GM12878 (cell line): ENCODE results near the gene RPL18. TPM values are rescaled to one million over a fixed set of nuclear protein-coding genes. Genes with fewer than 3 reads are reported as not detected.

ENCODE experiments used
- ATAC-seq: fragments of 200-7000 bp; cut with Tn5 transposase; 3 replicates; pipeline ENCODE4 v1.9.1; 2020; ENCODE audit warnings: mild to moderate bottlenecking, moderate library complexity
- BruUV-seq: library from RNA; stranded (reverse); fragments of 400-500 nt; replicated peaks from 2 replicates; lab custom pipeline; 2021; lab: Mats Ljungman, UMichigan
- CTCF ChIA-PET: fragments of 300-600 bp; sonication (Branson Sonifier 250); formaldehyde crosslinking; extraction: SDS; loops from one replicate; lab custom pipeline; 2021; ENCODE audit warnings: inconsistent platforms; lab: Yijun Ruan, JAX
- POLR2A ChIA-PET: fragments of 350-600 bp; formaldehyde crosslinking; extraction: SDS; loops from one replicate; lab custom pipeline; 2021; ENCODE audit warnings: inconsistent platforms; lab: Charles Lee
- RAD21 ChIA-PET: fragments of 300-600 bp; sonication (Branson Sonifier 250); formaldehyde crosslinking; loops from one replicate; lab custom pipeline; 2023; ENCODE audit warnings: antibody characterized with exemption; ENCODE audit not compliant: unreplicated experiment; lab: Charles Lee
- SMC1A ChIA-PET: fragments of 300-600 bp; sonication (Branson Sonifier 250); formaldehyde crosslinking; loops from one replicate; lab custom pipeline; 2023; ENCODE audit not compliant: unreplicated experiment, uncharacterized antibody; lab: Charles Lee
- DNase-seq: peaks from one replicate; pipeline ENCODE4 v3.0.0-alpha.2; 2011; ENCODE audit warnings: low read depth, low spot score
- FAIRE-seq: peaks from 3 replicates; lab custom pipeline; 2011; peaks lifted over from hg19 to GRCh38; lab: Jason Lieb, UNC
- H2AFZ ChIP-seq: 2 replicates; pipeline ENCODE4 v1.6.0; 2011; ENCODE audit warnings: low read depth, low read length, control low read depth; ENCODE audit not compliant: control insufficient read depth
- H3K27ac ChIP-seq: 2 replicates; pipeline ENCODE4 v1.5.1; 2011; ENCODE audit warnings: control low read depth; ENCODE audit not compliant: control insufficient read depth, insufficient read depth
- H3K27me3 ChIP-seq, 2 experiments: replicated peaks in 1 of 2; 2 replicates each; pipeline versions ENCODE4 v1.6.0 to v1.6.1; 2011; ENCODE audit warnings: low read length in 1 of 2; ENCODE audit not compliant: control insufficient read depth in 2 of 2, insufficient read depth in 2 of 2
- H3K36me3 ChIP-seq, 2 experiments: 2 replicates each; pipeline ENCODE4 v1.5.1; 2011; ENCODE audit warnings: low read length in 1 of 2; ENCODE audit not compliant: control insufficient read depth in 2 of 2, insufficient read depth in 2 of 2
- H3K4me1 ChIP-seq: 2 replicates; pipeline ENCODE4 v1.6.1; 2011; ENCODE audit warnings: mild to moderate bottlenecking, low read length, moderate library complexity, mixed read lengths; ENCODE audit not compliant: control insufficient read depth, insufficient read depth
- H3K4me2 ChIP-seq: 2 replicates; pipeline ENCODE4 v1.6.0; 2011; ENCODE audit warnings: control low read depth; ENCODE audit not compliant: control insufficient read depth, insufficient read depth
- H3K4me3 ChIP-seq: fragments of 200-600 bp; sonication (generic); 2 replicates; pipeline ENCODE4 v1.5.1; 2016
- H3K79me2 ChIP-seq: 2 replicates; pipeline ENCODE4 v1.6.0; 2011; ENCODE audit warnings: low read length; ENCODE audit not compliant: control insufficient read depth, insufficient read depth
- H3K9ac ChIP-seq: 2 replicates; pipeline ENCODE4 v1.8.0; 2011; ENCODE audit warnings: low read length, control low read depth, mixed read lengths; ENCODE audit not compliant: control insufficient read depth, insufficient read depth
- H3K9me3 ChIP-seq: replicated peaks from 3 replicates; pipeline ENCODE4 v1.5.1; 2011; ENCODE audit warnings: mild to moderate bottlenecking, low read length; ENCODE audit not compliant: control insufficient read depth, insufficient read depth
- H4K20me1 ChIP-seq: 2 replicates; pipeline ENCODE4 v1.6.0; 2011; ENCODE audit not compliant: control insufficient read depth, insufficient read depth
- BMI1 ChIP-seq: fragments of 450-650 bp; IDR thresholded peaks from 2 replicates; pipeline ENCODE4 v1.6.1; 2016; ENCODE audit warnings: mild to moderate bottlenecking, moderate library complexity, borderline replicate concordance
- MLLT1 ChIP-seq: fragments of 450-650 bp; IDR thresholded peaks from 2 replicates; pipeline ENCODE4 v1.6.1; 2016; ENCODE audit warnings: mild to moderate bottlenecking
- NFXL1 ChIP-seq: fragments of 450-650 bp; IDR thresholded peaks from 2 replicates; pipeline ENCODE4 v1.6.1; 2017; ENCODE audit warnings: antibody characterized with exemption, mild to moderate bottlenecking, borderline replicate concordance
- REST ChIP-seq: IDR thresholded peaks from 2 replicates; pipeline ENCODE4 v1.6.1; 2012; ENCODE audit warnings: mild to moderate bottlenecking, low read depth, low read length
- SUZ12 ChIP-seq: fragments of 200-600 bp; sonication (generic); IDR thresholded peaks from one replicate; pipeline ENCODE4 v1.6.1; 2018; ENCODE audit warnings: antibody characterized with exemption, mild to moderate bottlenecking; ENCODE audit not compliant: unreplicated experiment
- ZNF217 ChIP-seq: fragments of 450-650 bp; IDR thresholded peaks from 2 replicates; pipeline ENCODE4 v1.6.1; 2017; ENCODE audit warnings: antibody characterized with exemption, mild to moderate bottlenecking
- whole genome bisulfite sequencing: methylation state at CpG from one replicate; pipeline ENCODE4 v1.1.6; 2016; ENCODE audit warnings: low lambda C conversion rate; ENCODE audit not compliant: insufficient replicate concordance, insufficient coverage; ENCODE audit errors: missing lambda C conversion rate; 5-methylcytosine and 5-hydroxymethylcytosine counted together
- in situ Hi-C: fragments of 300-500 bp; cut with MboI; formaldehyde crosslinking; loops from 9 replicates; pipeline ENCODE4 v1.14.3; 2018; ENCODE audit warnings: mixed read lengths
- intact Hi-C: fragments of 100-400 bp; cut with micrococcal nuclease; formaldehyde crosslinking; loops from one replicate; pipeline ENCODE4 v1.14.2; 2022; ENCODE audit not compliant: unreplicated experiment
- polyA plus RNA-seq, 11 experiments: library from polyadenylated mRNA; depleted of rRNA in 4 of 11; unstranded in 6 of 11; stranded (reverse) in 5 of 11; fragments of >200 nt; fragmentation: Nextera tagmentation in 4 of 11; fragmentation: Illumina TruSeq in 1 of 11; extraction: Ambion mirVana in 4 of 11; extraction: Trizol in 1 of 11; gene quantifications; 1 replicate in 1 of 11; 2 replicates in 10 of 11; pipeline versions ENCODE4 v1.2.1 to v1.2.3, GENCODE V29; 2011 to 2016; ENCODE audit warnings: inconsistent platforms in 2 of 11, missing spikeins in 2 of 11, low read depth in 1 of 11
- total RNA-seq, 4 experiments: library from RNA; depleted of rRNA in 3 of 4; stranded (reverse); fragments of >200 nt in 3 of 4; fragmentation: Illumina TruSeq in 1 of 4; extraction: Trizol in 1 of 4; gene quantifications; 2 replicates each; pipeline versions ENCODE4 v1.2.1 to v1.2.3, GENCODE V29; 2013 to 2021

Gene RPL18
- total and polyA plus RNA-seq, 10 of the 15 experiments (the other 5 are each of a cell fraction or from before 2014, with no cell fraction given), result 393 to 4,267 (median 2,019) TPM

- BruUV-seq, result no TSS peak
- H3K9ac ChIP-seq, result no peak within 1 kb of the TSS
- in situ Hi-C loops, result no loop called here
- no peak within 1 kb of the TSS for H3K27ac ChIP-seq
- RAD21 ChIA-PET, result interaction anchor here (1.0 kb wide), 1 partner anchor 22 kb away, joined by 3 read pairs; no protein-coding TSS in a partner anchor
- no peak for ATAC-seq
- TF ChIP-seq REST (no peak), MLLT1 (no peak), BMI1 (no peak), SUZ12 (no peak), ZNF217 (no peak), NFXL1 (no peak)
- TF ChIP-seq, all 136 proteins: peak for 0
- FAIRE-seq (no peak), DNase-seq (no peak)
- Histone ChIP-seq H3K4me3 (no peak within 1 kb of the TSS), H3K9me3 (no peaks in the 10 kb centered on the region), H3K4me1 (no peaks in the 10 kb centered on the region), H4K20me1 (no peaks in the 10 kb centered on the region), H3K36me3 (no peaks in the 10 kb centered on the region), H3K27me3 (no peaks in the 10 kb centered on the region), H2AFZ (no peak within 1 kb of the TSS), H3K79me2 (no peaks in the 10 kb centered on the region), H3K4me2 (no peak within 1 kb of the TSS)
- whole genome bisulfite sequencing, result 75% methylated on average over 39 of the region's 39 CpGs
- ChIA-PET CTCF (interaction anchor here (0.5 to 2.7 kb wide), 3 partner anchors 17 to 101 kb away, joined by 3 to 24 read pairs (median 6); no protein-coding TSS in a partner anchor), POLR2A (no interaction called here), SMC1A (no interaction called here)
- intact Hi-C loops, result no loop called here
These were observed 12.3 kb downstream of the RPL18 start, which contains the start of gene SPACA4 for GRCh38 chr19:48606463-48607358. Gene SPACA4 (plus strand): TSS chr19:48606742. CDS start chr19:48606979, 237 bp downstream.
